Measurements from ENCODE around the gene BRME1.

The BRME1 gene

GRCh38 chr19:13885826-13886365 is 20.0 kb downstream of the BRME1 start:
- DNase-seq = no peak

DNA sequence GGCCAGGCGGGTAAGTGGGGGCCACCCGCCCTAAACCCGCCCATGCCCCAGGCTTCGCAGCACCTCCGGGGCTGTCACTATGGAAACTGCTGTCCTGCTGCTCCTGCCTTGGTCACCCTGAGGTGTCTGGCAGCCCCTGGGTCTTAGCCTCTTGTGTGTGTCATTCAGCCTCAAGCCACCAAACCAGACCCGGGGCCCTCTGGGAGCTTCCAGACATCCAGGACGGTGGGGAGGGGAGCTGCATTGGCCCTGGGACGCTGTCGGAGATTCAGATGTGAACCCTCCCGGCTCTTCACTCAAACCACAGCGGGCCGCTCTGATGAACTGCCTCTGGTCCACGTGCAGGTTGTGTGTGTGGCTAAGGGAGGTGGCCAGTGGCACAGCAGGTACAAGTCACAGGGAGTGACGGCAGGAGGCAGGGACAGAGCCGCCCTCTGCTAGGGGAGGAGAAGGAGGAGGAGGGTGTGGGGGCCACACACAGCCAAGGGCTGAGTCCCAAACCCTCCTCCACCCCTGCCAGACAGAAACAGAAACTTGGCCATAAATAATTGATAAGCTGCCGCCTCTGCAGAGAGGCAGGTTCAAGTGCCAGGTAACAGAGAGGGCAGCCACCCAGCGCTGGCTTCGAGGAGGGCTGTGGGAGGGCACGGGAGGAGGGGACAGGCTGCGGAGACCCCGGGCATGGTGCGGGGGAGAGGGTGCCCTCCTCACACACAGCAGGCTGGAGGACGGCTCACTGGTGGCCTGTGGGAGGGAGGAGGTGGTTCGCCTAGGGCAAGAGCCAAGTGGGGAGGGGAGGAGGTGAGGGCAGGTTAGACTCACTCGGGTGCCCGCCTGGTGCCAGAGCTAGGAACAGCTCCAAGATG is 21.0 kb downstream of the BRME1 start:
- DNase-seq = no peak

DNA sequence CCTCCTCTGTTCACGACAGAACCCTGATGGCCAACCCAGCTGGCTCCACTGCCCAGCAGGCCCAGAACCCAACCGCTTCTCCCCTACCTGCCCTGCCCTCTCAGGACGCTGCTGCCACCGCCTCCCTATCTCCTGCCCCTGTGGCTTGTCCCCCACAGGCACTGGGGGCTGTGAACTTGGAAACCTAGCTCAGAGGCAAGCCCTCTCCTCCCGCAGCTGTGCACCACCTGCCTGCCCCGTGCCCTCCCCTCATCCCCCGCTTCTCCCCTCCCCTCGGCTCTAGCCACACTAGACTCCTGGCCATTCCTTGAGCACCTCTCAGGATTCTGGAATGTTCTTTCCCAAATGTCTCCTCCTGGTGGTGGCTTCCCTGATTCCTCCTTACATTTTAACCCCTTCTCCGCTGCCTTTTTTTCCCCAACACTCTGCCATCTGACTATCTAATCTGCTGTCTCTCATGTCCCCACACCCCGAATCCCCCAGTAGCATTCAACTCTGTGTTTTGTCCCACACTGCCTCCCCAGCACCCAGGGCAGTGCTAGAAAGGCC is 22.3 kb downstream of the BRME1 start:
- DNase-seq = no peak

DNA sequence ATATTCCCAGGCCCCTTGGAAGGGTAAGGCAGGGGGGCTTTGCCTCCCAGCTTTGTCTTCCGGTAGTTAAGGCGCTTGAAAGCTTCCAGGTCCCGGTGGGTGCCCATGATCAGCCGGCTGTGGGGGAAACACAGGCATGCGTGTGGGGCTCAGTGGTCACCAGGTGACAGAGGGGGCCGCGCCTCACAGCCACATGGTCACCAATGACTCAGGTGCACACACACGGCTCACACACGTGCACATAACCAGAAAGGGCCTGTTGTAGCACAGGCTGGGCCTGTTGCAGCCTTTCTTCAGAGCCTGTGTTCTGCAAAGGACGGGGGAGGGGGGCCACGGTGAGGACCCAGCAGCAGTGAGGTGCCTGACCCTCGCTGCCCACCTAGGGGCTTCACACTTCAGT is 23.1 kb downstream of the BRME1 start:
- DNase-seq = no peak

- DNase-seq = no peak
Measured at GRCh38 chr19:13882419-13882795, 23.5 kb downstream of the BRME1 start.

GRCh38 chr19:13881692-13882418 is 24.1 kb downstream of the BRME1 start:
- DNase-seq = peak in 1 of 2 donors; percentile 37

DNA sequence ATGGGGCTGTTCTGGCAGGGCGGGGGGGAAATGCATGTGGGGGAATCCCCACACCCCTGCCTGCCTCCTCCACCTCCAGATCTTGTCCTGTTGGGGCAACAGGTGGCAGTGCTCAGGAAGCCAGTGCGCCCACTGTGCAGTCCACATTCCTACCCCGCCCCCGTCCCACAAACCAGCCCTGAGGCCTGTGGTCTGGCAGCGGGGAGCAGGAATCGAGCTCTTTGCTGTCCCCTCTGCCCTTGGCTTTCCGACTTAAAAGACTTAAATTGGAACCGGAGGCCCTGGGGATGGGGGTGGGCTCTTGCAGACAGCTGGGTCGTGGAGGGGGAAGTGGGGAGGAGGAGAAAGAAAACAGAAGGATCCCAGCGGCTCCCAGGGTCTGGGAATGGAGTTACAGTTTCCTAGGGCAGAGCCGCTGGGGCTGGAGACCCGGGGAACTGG is 24.6 kb downstream of the BRME1 start:
- no peak for DNase-seq

DNA sequence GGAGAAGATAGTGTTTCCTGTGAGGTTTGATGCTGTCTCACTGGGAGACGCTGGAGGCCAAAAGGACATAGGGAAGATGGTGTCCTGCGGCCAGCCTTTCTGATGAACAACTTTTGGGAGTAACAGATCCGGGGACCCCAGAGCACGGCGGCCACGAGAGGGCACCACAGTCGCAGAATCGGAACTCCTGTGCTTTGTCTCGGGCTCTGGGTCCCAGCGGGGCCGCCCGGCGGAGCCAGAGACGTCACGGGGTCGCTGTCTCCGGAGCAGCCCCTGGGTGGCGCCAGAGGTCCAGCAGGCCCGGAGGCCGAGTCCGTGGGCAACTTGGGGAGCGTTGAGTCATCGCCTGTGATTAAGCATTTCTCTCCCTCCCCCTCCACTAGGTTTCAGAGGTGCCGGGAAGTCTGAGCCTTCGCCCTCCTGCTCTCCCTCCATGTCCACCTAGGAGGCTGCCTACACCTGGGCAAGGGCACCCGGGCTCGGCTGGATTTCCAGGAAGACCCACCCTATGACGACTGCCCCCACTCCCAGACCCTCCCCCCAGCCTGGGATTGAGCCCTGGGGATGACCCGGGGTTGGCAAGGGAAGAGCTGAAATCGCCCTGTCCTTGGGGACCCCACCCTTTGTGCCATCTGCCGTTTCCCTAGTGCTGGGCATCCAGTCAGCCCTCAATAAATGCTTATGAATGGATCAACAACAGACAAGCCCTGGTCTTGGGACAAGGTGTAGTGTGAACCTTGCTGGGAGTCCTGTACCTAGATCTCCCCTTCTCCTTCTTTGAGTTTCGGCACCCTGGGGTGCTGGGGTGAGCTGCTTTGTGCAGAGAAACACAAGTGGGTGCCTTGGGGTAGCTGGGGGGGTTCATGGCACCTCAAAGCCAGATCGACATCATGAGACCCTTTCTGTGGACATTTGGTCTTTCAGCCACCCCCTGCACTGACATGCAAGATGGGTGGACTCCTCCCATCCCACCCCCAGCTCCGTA is 25.6 kb downstream of the BRME1 start:
- peak; percentile 99 for DNase-seq

- no peak for DNase-seq
Measured at GRCh38 chr19:13877303-13877702, 28.6 kb downstream of the BRME1 start.

GRCh38 chr19:13876834-13877233 is 29.1 kb downstream of the BRME1 start, which contains the start of gene NANOS3:
Gene NANOS3 (plus strand): TSS chr19:13877134. CDS start chr19:13877249, 115 bp downstream.
- no peak for DNase-seq

GRCh38 chr19:13875824-13876223 is 30.1 kb downstream of the BRME1 start:
- no peak for DNase-seq

- DNase-seq = no peak
Measured at GRCh38 chr19:13873834-13874515, 31.9 kb downstream of the BRME1 start.

- no peak for DNase-seq
Measured at GRCh38 chr19:13872695-13873389, 33.1 kb downstream of the BRME1 start.

GRCh38 chr19:13872339-13872694 is 33.6 kb downstream of the BRME1 start:
- DNase-seq = no peak

DNA sequence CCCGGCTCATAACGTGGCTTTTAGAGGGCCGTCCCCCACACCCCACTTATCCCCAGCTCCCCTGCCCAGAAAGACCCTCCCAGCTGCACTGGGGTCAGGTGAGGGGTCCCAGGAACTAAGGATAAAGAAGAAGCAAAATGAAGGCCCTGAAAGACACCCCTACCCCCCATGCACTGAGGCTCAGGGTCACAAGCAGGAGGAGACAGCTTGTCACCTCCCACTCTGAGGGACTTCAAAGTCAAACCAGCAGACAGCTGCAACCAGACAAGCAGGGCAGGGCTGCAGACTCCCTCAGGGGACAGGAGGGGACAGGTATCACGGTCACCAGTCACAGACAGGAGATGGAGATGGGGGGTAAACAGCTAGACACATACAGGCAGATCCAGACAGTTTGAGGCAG is 35.0 kb downstream of the BRME1 start:
- no peak for DNase-seq

GRCh38 chr19:13869281-13869680 is 36.6 kb downstream of the BRME1 start:
- no peak for DNase-seq

GRCh38 chr19:13868663-13869062 is 37.3 kb downstream of the BRME1 start:
- DNase-seq = no peak

DNA sequence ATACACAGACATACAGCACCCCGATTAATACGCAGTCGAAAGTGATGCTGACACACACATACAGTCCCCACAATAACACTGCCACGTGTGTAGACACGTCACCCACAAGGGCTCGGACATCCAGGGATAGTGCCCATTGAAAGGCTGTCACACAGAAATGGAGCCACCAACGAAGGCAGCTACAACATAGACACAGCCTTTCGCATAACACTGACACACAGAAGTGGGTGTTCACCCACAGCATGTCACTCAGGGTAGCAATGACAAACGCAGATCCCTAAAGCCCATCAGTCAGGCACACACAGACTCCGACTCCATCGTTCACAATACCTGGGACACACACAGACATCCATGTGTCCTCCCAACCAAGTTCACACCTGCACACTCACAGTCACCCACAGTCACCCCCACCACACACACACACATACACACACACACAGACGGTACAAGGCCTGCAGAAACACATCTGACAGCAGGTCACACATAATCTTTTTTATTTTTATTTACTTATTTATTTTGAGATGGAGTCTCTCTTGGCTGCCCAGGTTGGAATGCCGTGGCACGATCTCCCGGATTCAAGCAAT is 39.4 kb downstream of the BRME1 start:
- no peak for DNase-seq

- DNase-seq = no peak
Measured at GRCh38 chr19:13865571-13866462, 40.1 kb downstream of the BRME1 start.
